GM21723 (cell line): ENCODE data around the gene LOXL3.

Source experiments
- ATAC-seq: cut with Tn5 transposase; IDR thresholded peaks from one replicate; pipeline ENCODE4 v1.9.1; 2021; ENCODE audit warnings: mild to moderate bottlenecking, moderate library complexity; ENCODE audit not compliant: unreplicated experiment

Gene LOXL3

GRCh38 chr2:74529357-74530238, 24.1 kb downstream of the LOXL3 start, which contains the start of the genes AUP1 and HTRA2:
AUP1 (minus strand) TSS chr2:74529706; CDS start chr2:74529629, 77 bp downstream.
HTRA2 (plus strand) TSS chr2:74529933; CDS start chr2:74530007, 74 bp downstream.
- peak; percentile 81 for ATAC-seq

GRCh38 chr2:74528600-74529356, 25.0 kb downstream of the LOXL3 start:
- peak; percentile 11 for ATAC-seq

- no peak for ATAC-seq
These were observed 26.0 kb downstream of the LOXL3 start for GRCh38 chr2:74527741-74528140.

GRCh38 chr2:74526649-74527230, 27.0 kb downstream of the LOXL3 start:
- ATAC-seq, result no peak

GRCh38 chr2:74525717-74526648, 27.8 kb downstream of the LOXL3 start, which contains the start of gene DQX1:
DQX1 (minus strand) TSS chr2:74526231; CDS start chr2:74525729, 502 bp downstream.
- ATAC-seq, result no peak

DNA sequence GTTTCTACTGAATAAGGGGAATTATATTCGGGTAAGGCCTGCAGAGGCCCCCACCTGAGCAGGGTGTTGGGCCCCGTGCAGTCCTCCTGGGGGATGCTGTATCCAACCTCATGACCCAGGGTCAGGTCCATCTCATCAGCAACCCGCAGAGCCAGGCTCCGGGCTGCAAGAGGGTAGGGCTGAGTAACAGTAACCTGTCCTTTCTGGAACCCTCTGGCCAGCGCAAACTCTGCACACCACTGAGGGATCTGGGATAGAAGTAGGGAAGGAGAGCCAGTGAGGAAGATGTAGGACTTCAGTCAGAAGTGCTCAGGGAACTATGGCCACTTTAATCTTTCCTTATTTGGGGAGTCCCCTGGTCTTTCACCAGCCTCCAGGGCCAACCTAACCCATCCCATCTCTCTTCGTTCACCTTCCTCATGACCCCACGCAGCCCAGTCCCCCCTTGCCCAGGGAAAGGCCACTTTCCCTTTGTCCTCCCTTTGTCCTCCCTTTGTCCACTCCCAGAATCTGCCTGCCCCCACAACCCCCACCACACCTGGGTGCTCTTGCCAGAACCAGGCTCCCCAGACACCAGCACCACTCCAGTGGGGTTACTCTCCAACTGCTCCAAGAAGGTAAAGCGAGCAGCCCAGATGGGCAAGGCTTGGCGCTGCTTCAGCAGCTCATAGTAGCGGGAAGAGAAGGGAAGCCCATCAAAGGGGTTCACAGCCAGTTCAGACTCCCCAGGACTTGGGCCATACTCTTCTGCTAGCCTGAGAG, 28.6 kb downstream of the LOXL3 start:
- no peak for ATAC-seq

DNA sequence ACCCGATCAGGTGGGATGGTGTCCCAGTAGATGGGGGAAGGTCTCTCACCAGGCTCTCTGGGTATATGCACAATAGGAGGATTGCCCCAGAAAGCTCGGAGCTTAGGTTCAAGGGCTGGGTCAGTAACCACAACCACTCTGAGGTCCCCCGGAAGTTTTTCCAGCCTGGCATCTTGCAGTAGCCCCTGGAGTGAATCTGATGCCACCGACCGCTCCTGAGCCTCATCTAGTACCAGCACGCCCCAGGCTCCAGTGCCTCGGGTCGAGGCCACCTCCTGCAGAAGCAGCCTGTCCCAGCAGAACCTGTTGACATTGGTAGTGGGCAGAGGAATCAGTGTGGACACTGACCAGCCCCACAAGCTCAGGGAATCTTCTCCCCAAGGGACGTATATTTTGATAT, 29.7 kb downstream of the LOXL3 start:
- no peak for ATAC-seq

DNA sequence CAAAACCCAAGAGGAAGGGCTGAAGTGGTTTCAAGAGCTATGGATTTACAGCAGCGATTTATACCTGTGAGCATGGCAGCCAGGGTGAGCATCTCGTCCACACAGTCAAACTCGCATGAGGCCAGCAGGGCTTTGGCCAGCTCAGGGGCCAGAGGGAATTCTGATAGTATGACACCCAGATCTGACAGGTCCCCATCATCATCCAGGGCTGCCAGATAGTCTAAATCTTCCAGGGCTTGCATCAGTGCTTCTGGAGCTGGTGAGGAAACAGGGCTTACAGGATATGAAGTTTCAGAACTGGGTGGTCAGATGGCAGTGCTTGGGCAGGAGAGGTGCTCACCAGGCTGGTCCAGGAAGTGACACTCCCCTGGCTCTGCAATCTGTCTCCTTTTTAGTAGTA, 31.2 kb downstream of the LOXL3 start:
- no peak for ATAC-seq

DNA sequence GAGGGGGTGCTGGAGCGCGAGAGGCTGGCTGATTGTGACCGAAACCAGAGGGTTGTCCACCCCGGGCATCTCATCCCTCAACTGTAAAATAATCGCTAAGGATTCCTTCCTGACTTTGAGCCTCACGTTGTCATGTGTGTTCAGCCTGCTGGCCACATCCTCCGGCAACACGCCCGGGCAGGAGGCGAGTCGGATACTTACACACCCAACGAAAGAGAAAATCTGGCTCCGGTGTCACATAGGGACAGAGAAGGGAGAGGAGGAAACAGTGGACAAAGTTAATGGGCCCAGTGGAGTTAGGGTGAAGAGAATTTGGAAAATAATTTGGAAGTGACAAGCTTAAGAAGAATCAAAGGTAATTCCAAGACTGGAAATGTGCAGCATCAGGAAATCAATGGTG, 37.1 kb downstream of the LOXL3 start:
- ATAC-seq, result no peak

- peak; percentile 61 for ATAC-seq
These were observed 37.6 kb downstream of the LOXL3 start for GRCh38 chr2:74515981-74516633.

- ATAC-seq, result no peak
These were observed 38.3 kb downstream of the LOXL3 start for GRCh38 chr2:74515271-74515980.

DNA sequence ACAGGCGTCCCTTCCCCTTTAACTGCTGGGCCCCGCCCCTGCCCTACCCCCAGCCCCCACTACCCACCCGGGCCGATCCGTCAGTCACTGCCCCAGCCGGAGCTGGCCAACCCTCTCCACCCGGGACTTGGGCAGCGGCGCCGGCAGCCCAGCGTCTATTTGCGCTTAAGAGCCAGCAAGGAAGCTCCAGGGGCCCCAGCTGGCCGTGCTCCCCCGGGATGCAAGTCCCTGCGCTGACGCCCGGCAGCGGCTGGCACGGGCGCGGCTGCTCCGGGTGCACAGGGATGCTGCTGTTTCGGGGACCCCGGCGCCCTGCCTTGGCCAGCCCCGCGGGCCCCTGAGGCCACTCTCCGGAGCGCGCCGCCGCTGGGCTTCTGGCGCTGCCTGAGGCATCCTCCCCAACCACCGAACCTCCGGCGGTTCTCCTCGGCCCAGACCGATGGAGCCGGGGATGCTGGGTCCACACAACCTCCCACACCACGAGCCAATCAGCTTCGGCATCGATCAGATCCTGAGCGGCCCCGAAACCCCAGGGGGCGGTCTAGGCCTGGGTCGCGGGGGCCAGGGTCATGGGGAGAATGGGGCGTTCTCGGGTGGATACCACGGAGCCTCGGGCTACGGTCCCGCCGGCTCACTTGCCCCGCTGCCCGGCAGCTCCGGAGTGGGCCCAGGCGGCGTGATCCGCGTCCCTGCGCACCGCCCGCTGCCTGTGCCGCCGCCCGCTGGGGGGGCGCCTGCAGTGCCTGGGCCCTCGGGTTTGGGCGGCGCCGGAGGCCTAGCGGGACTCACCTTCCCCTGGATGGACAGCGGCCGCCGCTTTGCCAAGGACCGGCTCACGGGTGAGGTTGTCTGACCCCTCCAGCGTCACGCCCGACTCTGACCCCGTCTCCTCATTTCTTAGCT, 39.1 kb downstream of the LOXL3 start, which contains the start of gene TLX2:
Gene TLX2, plus strand, starts transcription at position 83 of the 903 bp plus-strand sequence. Its CDS starts 357 bp downstream, at position 440.
- ATAC-seq, result no peak

GRCh38 chr2:74513605-74514367, 40.0 kb downstream of the LOXL3 start:
- no peak for ATAC-seq

- ATAC-seq, result no peak
These were observed 40.8 kb downstream of the LOXL3 start for GRCh38 chr2:74512744-74513604.
